HG03460 (cell line): ENCODE data around the gene KIAA0319L.
"Not testable (repeated sequence)": the region's sequence is repeated elsewhere in the genome, so short reads cannot be mapped to it uniquely, and the experiment has no call there.

Source experiments
- ATAC-seq: cut with Tn5 transposase; IDR thresholded peaks from one replicate; pipeline ENCODE4 v1.9.1; 2021; ENCODE audit not compliant: unreplicated experiment

The KIAA0319L gene

DNA sequence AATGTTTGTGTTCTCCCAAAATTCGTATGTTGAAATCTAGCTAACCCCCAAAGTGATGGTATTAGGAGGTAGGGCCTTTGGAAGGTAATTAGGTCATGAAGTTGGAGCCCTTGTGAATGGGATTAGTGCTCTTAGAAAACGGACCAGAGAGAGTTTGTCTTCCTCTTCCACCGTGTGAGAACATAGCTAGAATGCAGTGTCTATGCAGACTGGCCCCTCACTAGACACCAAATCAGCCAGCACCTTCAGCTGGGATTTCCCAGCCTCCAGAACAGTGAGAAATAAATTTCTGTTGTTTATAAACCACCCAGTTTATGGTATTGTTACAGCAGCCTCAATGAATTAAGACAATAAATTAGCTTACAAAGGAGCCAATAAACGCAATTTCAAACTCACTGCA is 58.0 kb downstream of the KIAA0319L start:
- ATAC-seq: no peak

DNA sequence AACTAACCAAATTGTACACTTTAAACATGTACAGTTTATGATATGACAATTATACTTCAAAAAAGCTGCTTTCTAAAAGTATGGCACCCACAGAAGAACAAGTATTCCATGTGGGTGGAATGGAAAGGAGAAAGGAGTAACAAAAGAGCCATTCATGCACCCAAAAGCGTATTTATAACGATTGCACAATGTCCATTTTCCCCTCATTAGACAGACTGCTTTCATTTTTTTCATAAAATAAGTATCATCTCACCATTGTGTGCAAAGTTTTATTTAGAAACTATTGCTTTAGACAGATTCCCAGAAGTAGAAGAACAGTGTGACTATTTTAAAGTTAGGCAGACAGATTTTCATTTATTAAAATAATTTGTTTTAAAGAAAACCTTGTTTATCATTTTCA is 59.6 kb downstream of the KIAA0319L start:
- no peak for ATAC-seq

DNA sequence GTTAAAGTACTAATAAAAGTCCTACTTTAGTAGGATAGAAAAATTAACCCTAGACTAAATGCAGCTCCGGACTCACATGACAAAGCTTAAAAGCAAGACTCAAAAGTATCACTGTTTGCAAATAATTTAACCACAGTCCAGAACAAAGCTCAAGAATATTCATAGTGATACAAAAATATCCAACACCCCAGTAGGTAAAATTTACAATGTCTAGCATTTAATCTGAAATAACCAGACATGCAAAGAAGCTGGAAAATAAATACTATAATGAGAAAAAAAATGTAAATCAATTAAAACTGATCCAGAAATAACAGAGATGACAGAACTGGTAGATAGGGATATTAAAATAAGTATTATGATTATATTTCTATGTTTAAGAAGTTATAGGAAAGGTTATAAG is 67.0 kb downstream of the KIAA0319L start:
- no peak for ATAC-seq

DNA sequence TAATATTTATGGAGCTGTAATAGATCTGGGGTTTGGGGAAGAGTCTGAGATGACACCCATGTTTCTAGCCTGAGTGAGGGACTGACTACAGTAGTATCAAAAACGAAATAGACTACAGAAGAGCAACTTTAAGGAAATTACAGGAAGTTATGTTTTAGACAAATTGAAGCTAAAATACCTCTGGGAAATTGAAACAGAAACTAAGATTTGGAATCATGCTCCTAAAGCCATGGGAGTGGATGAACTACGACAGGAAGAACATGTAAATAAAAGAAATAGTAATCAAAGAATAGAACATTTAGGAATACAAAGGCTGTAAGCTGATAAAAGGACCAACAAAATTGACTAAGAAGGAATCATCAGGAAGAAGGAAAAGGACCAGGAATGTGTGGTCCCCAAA is 68.9 kb downstream of the KIAA0319L start:
- ATAC-seq: no peak

DNA sequence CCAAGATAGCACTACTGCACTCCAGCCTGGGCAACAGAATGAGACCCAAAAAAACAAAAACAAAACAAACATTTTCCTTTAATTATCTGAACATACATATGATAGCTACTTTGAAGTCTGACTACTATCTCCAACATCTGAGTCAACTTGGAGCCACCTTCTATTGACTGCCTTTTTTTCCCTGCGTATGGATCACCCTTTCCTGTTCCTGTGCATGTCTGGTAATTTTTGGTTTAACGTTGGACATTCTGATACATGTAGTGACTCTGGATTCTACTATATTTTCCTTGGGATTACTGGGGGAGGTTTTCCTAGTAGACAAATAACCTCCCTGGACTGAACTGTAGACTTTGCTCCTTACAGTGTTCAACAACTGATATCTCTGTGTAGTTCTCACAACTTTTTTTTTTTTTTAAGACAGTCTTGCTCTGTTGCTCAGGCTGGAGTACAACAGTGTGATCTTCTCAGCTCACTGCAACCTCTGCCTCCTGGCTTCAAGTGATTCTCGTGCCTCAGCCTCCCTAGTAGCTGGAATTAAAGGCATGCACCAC is 70.3 kb downstream of the KIAA0319L start:
- ATAC-seq: no peak

DNA sequence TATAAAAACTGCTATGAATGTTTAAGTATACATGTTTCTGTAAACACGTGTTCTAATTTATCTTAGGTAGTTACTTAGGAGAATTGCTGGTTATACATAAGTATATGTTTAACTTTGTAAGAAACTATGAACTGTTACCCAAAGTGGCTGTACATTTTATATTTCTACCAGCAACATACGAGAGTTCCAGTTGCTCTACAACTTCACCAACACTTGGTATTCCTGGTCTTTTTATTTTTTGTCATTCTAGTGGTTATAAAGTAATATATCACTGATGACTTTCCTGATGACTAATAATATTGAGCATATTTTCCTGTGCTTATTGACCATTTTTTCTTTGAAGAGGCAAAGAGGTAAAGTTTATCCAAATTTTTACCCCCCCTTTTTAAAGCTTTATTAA is 76.0 kb downstream of the KIAA0319L start:
- no peak for ATAC-seq

DNA sequence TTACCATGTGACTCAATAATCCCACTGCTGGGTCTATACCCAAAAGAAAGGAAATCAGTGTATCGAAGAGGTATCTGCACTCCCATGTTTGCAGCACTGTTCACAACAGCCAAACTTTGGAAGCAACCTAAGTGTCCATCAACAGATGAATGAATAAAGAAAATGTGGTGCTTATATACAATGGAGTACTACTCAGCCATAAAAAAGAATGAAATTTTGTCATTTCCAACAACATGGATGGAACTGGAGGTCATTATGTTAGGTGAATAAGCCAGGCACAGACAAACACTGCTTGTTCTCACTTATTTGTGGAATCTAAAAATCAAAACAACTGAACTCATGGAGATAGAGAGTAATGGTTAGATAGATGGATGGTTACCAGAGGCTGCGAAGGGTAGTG is 79.3 kb downstream of the KIAA0319L start:
- no peak for ATAC-seq

DNA sequence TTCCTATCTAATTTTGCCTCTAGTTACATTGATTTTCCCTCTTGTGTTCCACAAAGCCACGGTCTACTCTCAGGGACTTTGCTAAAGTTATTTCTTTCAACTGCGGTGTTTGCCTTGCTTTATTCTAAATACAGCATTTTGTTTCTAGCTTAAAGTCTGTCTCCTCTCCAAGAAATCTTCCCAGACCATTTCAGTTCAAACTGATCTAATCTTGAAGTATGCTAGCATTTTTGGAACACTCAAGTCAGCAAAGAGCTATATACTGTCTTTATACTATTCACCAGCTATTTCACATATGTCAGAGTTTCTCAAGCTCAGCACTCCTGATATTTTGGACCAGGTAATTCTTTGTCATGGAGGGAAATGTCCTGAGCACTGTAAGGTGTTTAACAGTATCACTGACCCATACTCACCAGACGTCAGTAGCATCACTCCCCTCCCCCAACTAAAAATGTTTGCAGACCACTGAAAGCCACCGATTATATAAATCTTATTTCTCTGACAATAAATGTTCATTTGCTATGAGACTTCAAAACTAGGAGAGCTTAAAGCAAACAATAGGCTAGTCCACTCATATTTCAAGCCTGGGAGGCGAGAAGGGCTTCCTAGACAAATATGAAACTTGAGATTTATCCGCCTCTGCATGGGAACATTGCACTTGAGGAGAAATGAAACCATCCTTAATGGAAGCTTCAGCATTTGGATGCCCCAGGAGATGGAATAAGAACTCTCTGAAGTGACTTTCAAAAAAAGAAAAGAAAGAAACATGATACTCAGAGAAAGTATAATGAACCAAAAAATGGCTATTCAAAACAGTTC is 81.1 kb downstream of the KIAA0319L start:
- ATAC-seq: no peak

DNA sequence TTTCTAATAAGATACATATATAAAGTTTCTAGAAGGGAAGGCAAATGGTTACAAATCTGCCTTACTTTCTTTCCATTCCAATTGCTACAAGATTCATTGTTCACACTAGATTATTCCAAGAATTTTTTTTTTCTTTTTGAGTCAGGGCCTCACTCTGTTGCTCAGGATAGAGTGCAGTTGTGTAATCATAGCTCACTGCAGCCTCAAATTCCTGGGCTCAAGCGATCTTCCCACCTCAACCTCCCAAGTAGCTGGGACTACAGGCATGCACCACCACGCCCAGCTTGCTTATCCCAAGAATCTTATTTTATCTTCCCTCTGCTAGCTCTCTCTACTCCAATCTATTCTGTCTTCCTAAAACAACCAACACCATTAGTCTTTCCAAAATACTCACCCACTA is 81.8 kb downstream of the KIAA0319L start:
- no peak for ATAC-seq

DNA sequence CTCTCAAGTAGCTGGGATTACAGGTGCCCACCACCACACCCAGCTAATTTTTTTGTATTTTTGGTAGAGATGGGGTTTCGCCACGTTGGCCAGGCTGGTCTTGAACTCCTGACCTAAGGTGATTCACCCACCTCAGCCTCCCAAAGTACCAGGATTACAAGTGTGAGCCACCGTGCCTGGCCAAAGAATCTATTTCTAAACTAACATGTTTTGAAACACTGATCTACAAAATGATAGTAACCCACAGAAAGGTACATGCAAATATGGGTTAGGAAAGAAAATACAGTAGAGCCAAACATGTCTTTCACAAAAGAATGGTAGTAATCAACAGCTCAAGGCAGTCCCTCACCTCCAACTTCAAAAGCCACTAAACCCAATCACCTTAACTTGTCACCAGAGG is 84.0 kb downstream of the KIAA0319L start:
- ATAC-seq: not testable (repeated sequence)

DNA sequence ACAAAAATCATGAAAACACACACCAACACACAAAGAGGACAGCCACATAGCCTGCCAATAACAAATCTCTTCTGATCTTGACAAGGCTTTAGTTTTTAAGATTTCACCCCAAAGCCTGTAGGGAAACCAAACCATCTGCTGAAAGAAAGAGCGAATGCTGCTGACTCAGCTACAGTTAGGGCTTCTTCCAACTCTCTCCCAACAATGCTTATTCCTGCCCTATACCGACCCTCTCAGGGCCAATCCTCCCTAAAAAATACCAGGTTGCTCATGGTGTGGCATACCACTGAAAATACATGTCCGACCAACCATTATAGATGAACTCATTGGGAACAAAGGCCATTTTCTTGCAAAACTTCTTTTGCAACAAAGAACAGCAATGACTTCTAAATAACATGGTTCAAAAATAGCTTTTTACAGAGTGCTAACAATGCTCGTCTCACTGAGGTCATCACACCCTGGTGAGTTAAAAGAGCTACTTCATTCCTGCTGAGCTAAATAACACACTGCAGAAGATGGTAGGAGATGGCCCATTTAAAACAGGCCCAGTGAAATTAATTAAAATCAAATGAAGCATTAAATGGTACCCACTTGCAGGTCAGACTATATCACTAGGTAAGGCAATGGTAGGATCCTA is 86.1 kb downstream of the KIAA0319L start:
- ATAC-seq: no peak

DNA sequence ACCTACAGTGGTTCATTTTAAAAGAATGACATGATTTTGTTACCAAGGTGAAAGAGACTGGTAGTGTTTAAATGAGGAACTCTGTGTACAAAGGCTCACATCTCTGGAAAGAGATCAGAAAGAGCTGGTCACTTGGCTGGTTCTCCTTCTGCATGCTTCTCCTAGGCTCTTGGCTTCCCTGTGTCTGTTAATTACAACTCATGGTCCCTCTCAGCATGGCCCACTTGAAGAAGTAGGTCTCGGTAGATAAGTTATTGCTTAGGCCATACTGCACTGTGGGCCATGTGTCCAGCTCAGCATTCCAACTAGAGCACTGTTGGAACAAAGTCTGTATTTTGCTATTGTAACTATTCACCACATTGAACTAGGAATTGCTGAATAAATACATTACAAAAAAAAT is 91.1 kb downstream of the KIAA0319L start:
- ATAC-seq: no peak

DNA sequence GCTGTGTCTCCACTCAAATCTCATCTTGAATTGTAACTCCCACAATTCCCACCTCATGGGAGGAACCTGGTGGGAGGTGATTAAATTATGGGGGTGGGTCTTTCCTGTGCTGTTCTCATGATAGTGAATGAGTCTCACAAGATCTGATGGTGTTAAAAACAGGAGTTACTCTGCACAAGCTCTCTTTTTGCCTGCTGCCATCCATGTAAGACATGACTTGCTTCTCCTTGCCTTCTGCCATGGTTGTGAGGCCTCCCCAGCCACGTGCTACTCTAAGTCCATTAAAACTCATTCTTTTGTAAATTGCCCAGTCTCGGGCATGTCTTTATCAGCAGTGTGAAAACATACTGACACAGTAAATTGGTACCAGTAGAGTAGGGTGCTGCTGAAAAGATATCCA is 93.5 kb downstream of the KIAA0319L start:
- ATAC-seq: not testable (repeated sequence)

DNA sequence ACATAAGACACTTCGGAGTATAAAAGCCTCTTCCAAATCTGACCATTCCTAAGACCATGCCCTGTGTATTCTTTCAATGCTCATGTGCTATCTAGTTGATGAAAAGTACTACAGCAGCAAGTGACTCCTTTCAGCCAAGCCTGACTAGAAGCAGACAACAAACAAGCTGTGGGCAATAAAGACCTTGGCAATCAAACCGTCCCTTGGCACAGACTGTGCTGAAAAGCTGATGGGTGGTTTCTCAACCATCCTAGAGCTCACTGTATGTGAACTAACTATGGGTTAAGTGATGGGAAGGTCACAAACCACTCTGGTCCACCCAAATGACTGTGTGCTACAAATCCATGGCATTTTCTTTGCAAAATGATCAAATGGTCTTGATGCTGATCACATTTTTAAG is 94.0 kb downstream of the KIAA0319L start:
- no peak for ATAC-seq

DNA sequence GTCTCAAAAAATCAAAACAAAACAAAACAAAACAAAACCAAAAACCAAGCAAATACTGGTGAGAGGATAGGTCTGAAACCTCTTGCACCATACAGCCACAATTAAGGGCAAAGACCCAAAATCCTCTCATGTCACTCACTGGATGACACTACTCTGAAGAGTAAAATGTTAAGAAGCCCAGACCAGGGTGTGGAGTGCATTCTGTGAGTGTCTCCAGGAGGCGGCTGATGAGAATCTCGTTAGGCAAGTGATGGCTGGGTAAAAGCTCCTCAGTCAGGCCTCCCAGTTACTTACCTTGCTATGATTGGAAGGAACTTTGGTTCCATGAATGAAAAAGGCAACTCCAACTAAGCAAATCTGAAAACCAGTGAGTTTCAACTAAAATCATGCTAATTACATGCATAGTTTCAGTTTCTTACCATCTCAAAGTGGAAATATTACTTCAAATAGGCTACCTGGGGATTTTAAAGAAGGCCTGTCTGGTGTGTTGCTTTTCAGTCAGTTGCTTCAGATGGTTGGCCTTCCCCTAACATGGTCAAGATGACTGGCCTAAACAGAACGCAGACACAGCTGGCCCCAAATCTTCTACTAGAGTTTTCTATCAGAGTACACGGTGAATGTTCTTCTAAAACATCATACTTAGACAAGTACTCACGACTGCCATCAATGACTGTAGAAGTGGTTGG is 95.1 kb downstream of the KIAA0319L start:
- no peak for ATAC-seq

DNA sequence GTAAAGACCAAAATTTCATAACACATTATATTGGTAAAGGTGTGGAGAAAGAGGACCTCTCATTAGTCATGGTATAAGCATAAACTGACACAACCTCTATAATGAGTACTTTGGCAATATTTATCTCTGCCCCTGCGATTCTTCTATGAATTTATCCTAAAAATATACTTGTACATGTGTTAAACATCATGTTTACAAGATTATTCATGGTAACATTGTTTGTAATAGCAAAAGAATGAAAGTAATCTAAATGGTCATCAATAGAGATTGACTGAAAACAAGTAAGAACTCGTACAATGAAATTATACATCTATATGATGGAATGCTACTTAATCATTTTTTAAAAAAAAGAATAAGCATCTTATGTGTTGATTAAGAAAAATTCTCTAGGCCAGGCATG is 96.4 kb downstream of the KIAA0319L start:
- no peak for ATAC-seq

DNA sequence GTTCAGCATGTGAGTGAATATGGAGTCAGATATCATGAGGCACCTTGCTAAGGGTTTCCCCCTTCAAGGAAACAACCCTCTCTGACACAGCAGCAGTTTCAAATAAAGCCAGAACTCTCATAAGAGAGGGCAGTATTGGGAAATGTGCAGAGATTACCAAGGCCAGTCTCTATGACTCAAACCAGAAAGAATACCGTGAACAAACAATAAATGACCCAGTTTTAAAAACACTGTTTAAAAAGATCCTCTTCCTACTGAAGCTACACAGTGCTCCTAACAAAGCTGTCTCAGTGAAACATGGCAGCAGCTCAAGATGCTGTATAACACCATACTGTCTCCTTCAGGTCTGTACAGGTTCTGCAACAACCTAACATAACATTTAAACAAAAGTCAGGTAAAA is 102.6 kb downstream of the KIAA0319L start:
- no peak for ATAC-seq

DNA sequence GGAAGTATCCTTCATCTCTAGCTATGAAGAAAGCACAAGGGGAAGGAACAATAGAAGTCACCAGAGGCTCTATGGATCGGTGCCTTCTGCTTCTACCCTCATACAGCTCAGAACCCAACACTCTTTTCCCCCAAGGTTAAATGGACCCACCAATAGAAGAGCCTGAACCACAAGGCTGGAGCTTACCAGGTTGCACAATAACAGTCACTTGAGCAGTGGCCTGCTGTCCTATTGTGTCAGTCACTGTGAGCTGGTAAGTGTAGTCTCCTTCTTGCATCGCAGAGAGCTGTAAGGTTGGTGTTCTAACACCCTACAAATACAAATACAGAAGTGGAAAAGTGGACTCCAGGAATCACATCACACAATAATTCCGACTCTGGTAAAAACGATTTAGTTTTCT is 103.0 kb downstream of the KIAA0319L start:
- ATAC-seq: no peak

DNA sequence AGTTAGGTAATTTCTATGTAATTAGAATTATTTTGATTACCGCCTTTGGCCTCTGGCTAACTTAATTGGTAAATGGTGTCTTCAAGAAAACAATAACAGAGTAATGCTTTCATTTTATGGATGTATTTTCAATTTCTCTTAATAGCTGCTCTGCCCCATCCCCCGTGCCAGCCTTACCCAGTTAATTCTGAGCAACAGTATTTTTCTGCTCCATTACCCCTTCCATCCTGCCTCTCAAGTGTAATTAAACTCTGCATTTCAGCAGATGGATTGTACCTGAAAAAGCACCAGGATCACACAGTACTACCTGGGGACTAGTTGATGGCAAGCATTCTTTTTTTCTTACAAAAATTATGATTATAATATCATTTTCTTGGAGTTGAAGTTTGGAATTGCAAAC is 104.2 kb downstream of the KIAA0319L start:
- no peak for ATAC-seq

DNA sequence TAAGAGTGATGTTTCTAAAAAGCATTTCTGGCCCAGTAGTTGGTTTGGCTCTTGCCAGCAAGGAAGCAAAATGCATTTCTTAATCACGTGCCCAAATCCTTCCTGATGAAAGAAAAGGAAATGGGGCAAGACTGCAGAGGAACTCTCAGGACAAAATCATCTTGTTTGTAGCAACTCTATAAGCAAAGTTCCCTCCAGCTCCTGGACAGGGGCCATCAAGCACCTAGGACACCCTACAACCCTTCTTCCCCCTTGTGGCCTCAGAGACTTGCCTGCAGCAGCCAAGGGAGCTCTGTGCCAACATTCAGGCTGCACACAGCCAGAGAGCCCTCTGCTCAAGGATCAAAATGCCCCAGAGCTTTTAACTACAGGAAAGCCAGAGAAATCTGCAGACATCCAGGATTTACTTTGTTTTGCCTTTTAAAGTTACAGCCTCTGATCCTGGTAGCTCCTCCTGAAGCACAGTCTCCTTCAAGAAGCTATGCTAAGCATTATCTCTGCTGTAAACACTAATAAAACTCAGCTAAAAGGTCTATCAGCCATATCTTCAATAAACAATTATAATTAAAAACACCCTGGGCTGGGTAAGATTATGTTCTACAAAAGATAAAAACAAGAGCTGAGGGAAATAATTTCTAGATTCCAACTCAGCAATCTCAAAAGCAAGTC is 105.0 kb downstream of the KIAA0319L start:
- no peak for ATAC-seq

DNA sequence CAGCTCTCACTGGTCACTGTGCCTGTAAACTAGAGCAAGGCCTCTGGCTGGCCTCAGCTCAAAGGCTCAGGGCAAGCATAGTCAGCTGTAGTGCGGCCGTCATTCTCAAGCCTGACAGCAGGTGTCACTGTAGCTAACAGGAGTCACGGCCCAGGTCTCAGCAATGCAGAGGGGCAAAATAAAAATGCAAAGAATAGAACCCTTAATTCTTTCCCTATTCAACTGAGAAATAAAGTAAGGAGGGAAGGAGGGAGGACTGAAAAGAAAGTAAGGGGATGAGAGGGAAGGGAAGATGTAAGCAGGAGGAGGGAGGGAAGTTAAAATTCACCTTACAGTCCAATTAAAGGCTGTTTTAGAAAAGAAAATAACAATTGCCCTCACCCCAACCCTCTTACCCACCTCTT is 106.1 kb downstream of the KIAA0319L start:
- no peak for ATAC-seq
